AG04450 (cell line): ENCODE measurements around the gene AQP12B. TPM values are rescaled to one million over a fixed set of nuclear protein-coding genes. Genes with fewer than 3 reads are reported as not detected.

Experiments used
- CTCF ChIA-PET: fragments of 300-600, 350-600 bp; formaldehyde crosslinking; extraction: SDS; loops from one replicate; lab custom pipeline; 2022; ENCODE audit warnings: antibody characterized with exemption, inconsistent platforms; lab: Charles Lee
- POLR2A ChIA-PET: fragments of 350-600 bp; formaldehyde crosslinking; extraction: SDS; loops from one replicate; lab custom pipeline; 2021; ENCODE audit warnings: antibody characterized with exemption, inconsistent platforms; lab: Yijun Ruan, JAX
- DNase-seq: peaks from one replicate; pipeline ENCODE4 v3.0.0-alpha.2; 2011; ENCODE audit warnings: low read depth, low spot score
- H3K27ac ChIP-seq: one replicate; pipeline ENCODE4 v1.5.1; 2012; ENCODE audit warnings: low read depth, low read length, control low read depth
- H3K27me3 ChIP-seq: one replicate; pipeline ENCODE4 v1.6.0; 2012; ENCODE audit warnings: low read length; ENCODE audit not compliant: control insufficient read depth, insufficient read depth
- H3K4me3 ChIP-seq: 2 replicates; pipeline ENCODE4 v1.5.1; 2011; ENCODE audit warnings: mild to moderate bottlenecking, low read depth, low read length, control low read depth
- H3K9me3 ChIP-seq: 2 replicates; pipeline ENCODE4 v1.5.1; 2012; ENCODE audit warnings: low read length; ENCODE audit not compliant: control insufficient read depth, insufficient read depth
- polyA plus RNA-seq: library from polyadenylated mRNA; depleted of rRNA; stranded (reverse); fragments of >200 nt; gene quantifications from 2 replicates; pipeline ENCODE4 v1.2.3, GENCODE V29; 2011
- TF ChIP-seq, protein P1 (sequence below): IDR thresholded peaks from 2 replicates; pipeline ENCODE4 v1.5.1; 2011; ENCODE audit warnings: low read depth, low read length, control low read depth, inconsistent platforms

AQP12B gene
- polyA plus RNA-seq, 1 experiment, result not detected

DNA sequence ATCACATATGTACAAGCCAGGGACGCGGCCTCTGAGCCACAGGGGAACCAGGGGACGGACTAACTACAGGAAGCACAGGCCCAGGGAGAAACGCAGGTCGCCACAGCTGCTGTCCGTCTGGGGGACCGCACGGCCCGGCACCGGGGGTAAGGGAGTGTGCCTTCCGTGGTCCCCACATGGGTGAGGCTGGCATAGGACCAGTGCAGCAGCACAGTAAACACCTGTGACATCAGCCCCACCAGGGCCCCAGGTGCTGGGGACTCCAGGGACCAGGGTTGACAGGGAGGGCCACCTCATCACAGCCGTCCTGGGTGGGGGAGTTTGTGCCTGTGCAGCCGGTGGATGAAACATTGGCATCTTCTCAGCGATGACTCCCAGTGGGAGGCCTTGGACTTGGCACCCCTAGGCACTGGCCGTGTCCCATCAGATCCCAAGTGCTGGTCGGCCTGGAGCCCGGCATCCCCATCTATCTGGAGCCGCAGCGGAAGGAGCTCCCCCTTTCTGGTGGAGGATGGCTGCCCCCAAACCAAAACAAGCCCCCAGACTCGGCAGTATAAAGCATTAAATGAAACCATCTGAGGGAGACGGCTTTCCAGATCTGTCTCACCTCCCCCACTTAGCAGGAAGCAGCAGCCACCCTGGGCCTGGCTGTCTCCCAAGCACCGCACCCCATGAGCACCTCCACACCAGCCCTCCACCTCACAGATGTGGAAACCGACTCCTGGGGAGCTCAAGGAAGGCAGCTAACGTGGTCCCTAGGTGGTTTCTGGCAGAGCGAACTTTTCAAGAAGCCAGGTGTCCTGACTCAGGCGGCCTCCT lies 31.5 kb upstream of the AQP12B start:
- Histone ChIP-seq H3K27ac (no peak overlapping the region), H3K4me3 (no peak overlapping the region), H3K9me3 (no peaks in the 10 kb centered on the region), H3K27me3 (peaks cover 5% of the 10 kb centered on the region)
- TF ChIP-seq, protein P1, sequence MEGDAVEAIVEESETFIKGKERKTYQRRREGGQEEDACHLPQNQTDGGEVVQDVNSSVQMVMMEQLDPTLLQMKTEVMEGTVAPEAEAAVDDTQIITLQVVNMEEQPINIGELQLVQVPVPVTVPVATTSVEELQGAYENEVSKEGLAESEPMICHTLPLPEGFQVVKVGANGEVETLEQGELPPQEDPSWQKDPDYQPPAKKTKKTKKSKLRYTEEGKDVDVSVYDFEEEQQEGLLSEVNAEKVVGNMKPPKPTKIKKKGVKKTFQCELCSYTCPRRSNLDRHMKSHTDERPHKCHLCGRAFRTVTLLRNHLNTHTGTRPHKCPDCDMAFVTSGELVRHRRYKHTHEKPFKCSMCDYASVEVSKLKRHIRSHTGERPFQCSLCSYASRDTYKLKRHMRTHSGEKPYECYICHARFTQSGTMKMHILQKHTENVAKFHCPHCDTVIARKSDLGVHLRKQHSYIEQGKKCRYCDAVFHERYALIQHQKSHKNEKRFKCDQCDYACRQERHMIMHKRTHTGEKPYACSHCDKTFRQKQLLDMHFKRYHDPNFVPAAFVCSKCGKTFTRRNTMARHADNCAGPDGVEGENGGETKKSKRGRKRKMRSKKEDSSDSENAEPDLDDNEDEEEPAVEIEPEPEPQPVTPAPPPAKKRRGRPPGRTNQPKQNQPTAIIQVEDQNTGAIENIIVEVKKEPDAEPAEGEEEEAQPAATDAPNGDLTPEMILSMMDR, result no peak
- CTCF ChIA-PET, result no interaction called here
- DNase-seq, result no peak
- POLR2A ChIA-PET, result no interaction called here

DNA sequence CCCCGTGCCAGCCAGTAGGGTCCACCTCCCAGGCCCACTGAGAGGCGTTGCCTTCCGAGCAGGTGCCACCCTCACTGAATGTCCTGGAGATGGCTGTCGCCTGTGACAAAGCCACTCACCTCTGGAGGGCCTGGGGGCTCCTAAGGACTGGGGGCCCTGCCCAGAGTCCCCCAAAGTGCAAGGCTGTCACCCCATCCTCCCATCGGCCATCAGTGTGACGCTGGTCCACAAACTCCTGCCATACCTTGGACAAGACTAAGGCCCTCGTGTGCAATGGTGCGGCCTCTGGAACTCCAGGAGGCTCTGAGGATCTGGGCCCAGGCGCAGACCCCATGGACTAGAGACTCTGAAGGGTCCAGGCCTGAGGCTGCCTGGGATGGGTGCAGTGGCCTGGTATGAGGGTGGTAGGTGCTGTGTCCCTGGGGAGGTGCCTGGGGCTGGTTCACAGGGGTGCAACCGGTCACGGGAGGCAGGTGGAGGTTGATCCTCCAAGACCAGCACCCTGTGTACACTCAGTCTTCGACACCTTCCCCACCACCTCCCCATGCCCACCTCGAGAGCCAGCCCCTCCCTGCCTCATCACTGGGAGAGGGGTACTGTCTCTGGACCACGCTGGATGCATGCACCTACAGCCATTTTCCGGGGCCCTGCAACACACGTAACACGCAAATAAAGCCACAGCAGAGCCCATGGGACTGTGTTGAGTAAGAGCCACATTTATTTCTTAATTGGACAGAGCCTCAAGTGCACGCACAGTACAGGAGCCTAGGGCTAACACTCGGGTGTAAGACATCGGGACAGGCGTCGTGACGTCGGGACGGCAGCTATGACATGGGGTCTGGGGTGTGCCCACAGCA lies 30.6 kb upstream of the AQP12B start:
- POLR2A ChIA-PET, result no interaction called here
- CTCF ChIA-PET, result no interaction called here
- Histone ChIP-seq H3K27ac (no peak overlapping the region), H3K9me3 (no peaks in the 10 kb centered on the region), H3K27me3 (peaks cover 8% of the 10 kb centered on the region), H3K4me3 (no peak overlapping the region)
- TF ChIP-seq, protein P1, result no peak
- DNase-seq, result no peak

DNA sequence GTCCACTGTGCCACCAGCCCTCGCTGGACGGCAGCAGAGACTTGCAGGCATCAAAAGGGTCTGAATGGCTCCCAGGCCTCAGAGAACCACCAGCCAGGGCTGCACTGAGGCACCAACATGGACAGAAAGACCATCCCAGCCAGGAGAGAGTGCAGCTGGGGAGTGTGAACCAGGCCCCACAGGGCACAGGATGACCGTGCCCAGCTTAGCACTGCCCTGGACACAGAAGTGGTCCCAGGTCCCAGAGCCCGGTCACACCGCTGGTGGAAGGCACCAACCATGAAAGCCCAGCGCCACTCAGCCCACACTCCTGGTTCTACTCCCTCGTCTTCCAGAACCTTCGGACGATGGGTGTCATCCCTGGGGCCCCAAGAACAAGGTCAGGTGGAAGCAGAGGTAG lies 29.4 kb upstream of the AQP12B start:
- TF ChIP-seq, protein P1, result no peak
- Histone ChIP-seq H3K27ac (no peak overlapping the region), H3K27me3 (peaks cover 14% of the 10 kb centered on the region), H3K9me3 (no peaks in the 10 kb centered on the region), H3K4me3 (no peak overlapping the region)
- POLR2A ChIA-PET, result no interaction called here
- CTCF ChIA-PET, result no interaction called here
- no peak for DNase-seq

DNA sequence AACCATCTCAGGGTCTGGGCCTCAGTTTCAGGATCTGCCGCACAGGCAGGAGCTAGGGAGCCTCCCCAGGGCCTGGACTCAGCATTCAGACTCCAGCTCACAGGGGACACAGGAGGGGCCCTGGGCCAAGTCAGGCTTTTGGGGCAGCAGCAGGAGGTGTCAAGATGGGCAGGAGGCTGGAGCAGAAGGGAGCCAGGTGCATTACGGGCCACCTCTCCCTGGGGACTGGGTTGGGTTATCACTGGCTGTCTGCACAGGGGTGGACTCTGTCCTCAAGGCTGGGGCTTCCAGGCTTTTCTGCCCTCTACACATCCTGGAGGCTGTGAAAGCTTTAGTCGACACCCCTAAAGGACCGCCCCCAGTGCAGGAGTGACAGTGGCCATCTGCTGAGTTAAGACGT lies 29.0 kb upstream of the AQP12B start:
- TF ChIP-seq, protein P1, result no peak
- no peak overlapping the region for H3K4me3 ChIP-seq
- ChIA-PET CTCF (no interaction called here), POLR2A (no interaction called here)
- peaks cover 17% of the 10 kb centered on the region for H3K27me3 ChIP-seq
- no peaks in the 10 kb centered on the region for H3K9me3 ChIP-seq
- no peak overlapping the region for H3K27ac ChIP-seq
- DNase-seq, result no peak

DNA sequence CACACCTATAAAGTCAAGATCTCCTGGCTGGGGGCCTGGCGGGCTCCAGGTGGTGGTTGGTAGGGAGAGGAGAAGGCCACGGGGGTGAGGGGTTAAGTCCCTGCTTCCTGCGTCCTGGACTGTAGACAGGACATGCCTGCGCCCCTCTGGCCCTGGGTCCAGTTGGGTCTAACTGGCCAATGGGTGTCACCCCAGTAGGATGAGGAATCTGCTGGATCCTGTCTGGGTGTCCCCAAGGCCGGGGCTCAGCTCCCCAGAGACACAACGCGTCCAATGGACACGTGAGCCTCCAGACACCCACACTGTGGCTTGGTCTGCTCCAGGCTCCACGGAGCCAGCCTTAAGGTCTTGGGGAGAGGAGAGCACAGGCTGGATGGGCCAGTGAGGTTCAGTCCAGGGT lies 28.6 kb upstream of the AQP12B start:
- H3K27me3 ChIP-seq, result peaks cover 17% of the 10 kb centered on the region
- no peak overlapping the region for H3K4me3 ChIP-seq
- H3K9me3 ChIP-seq, result no peaks in the 10 kb centered on the region
- TF ChIP-seq, protein P1, result no peak
- no peak overlapping the region for H3K27ac ChIP-seq
- CTCF ChIA-PET, result interaction anchor here (0.7 to 1.1 kb wide), 2 partner anchors 129 to 149 kb away, joined by 3 read pairs; no protein-coding TSS in a partner anchor
- no peak for DNase-seq
- POLR2A ChIA-PET, result no interaction called here
